Measurements from ENCODE around the gene MMS19.

The MMS19 gene

GRCh38 chr10:97502916-97503315 lies 4.7 kb upstream of the MMS19 start:
- Mint-ChIP-seq H3K4me1 (ENCODE audit: low read depth) (no peaks in the 10 kb centered on the region), H3K36me3 (ENCODE audit: low read depth) (no peaks in the 10 kb centered on the region), H3K4me3 (no peak overlapping the region), H3K9me3 (no peaks in the 10 kb centered on the region), H3K27ac (no peak overlapping the region), H3K27me3 (ENCODE audit: low read depth) (peaks cover 43% of the 10 kb centered on the region)
- no peak for DNase-seq (ENCODE audit: low spot score)

- Mint-ChIP-seq H3K4me3 (no peak overlapping the region), H3K27ac (no peak overlapping the region), H3K9me3 (no peaks in the 10 kb centered on the region), H3K27me3 (ENCODE audit: low read depth) (peaks cover 37% of the 10 kb centered on the region), H3K4me1 (ENCODE audit: low read depth) (peaks cover 19% of the 10 kb centered on the region), H3K36me3 (ENCODE audit: low read depth) (peaks cover 2% of the 10 kb centered on the region)
- DNase-seq (ENCODE audit: low spot score): no peak
Measured at GRCh38 chr10:97500297-97500575, 2.0 kb upstream of the MMS19 start.

GRCh38 chr10:97499561-97500296 lies 1.5 kb upstream of the MMS19 start:
- Mint-ChIP-seq H3K9me3 (no peaks in the 10 kb centered on the region), H3K27ac (no peak overlapping the region), H3K36me3 (ENCODE audit: low read depth) (peaks cover 4% of the 10 kb centered on the region), H3K4me1 (ENCODE audit: low read depth) (peaks cover 24% of the 10 kb centered on the region), H3K27me3 (ENCODE audit: low read depth) (peaks cover 37% of the 10 kb centered on the region), H3K4me3 (peak overlapping the region; percentile 53)
- DNase-seq (ENCODE audit: low spot score): no peak

- H3K4me1 Mint-ChIP-seq (ENCODE audit: low read depth): peaks cover 28% of the 10 kb centered on the region
- H3K36me3 Mint-ChIP-seq (ENCODE audit: low read depth): peaks cover 4% of the 10 kb centered on the region
- peak within 1 kb of the TSS; percentile 97 for H3K27ac Mint-ChIP-seq
- H3K27me3 Mint-ChIP-seq (ENCODE audit: low read depth): peaks cover 37% of the 10 kb centered on the region
- H3K9me3 Mint-ChIP-seq: no peaks in the 10 kb centered on the region
- H3K4me3 Mint-ChIP-seq: peak within 1 kb of the TSS; percentile 97
- peak; percentile 22 for DNase-seq (ENCODE audit: low spot score)
Measured at GRCh38 chr10:97498841-97499560, 779 bp upstream of the MMS19 start, which contains the start of gene UBTD1. TSS of gene UBTD1 (plus strand) at chr10:97498924. CDS start at chr10:97499204, 280 bp downstream.

GRCh38 chr10:97497572-97498075 lies 598 bp downstream of the MMS19 start:
- H3K4me1 Mint-ChIP-seq (ENCODE audit: low read depth): peaks cover 28% of the 10 kb centered on the region
- DNase-seq (ENCODE audit: low spot score): peak; percentile 82
- no peaks in the 10 kb centered on the region for H3K9me3 Mint-ChIP-seq
- peak overlapping the region; percentile 97 for H3K4me3 Mint-ChIP-seq
- H3K27ac Mint-ChIP-seq: peak overlapping the region; percentile 97
- H3K36me3 Mint-ChIP-seq (ENCODE audit: low read depth): peaks cover 5% of the 10 kb centered on the region
- peaks cover 29% of the 10 kb centered on the region for H3K27me3 Mint-ChIP-seq (ENCODE audit: low read depth)

GRCh38 chr10:97494863-97495506 lies 3.2 kb downstream of the MMS19 start:
- Mint-ChIP-seq H3K27ac (peak overlapping the region; percentile 81), H3K27me3 (ENCODE audit: low read depth) (peaks cover 5% of the 10 kb centered on the region), H3K36me3 (ENCODE audit: low read depth) (peaks cover 5% of the 10 kb centered on the region), H3K9me3 (no peaks in the 10 kb centered on the region), H3K4me1 (ENCODE audit: low read depth) (peaks cover 31% of the 10 kb centered on the region), H3K4me3 (peak overlapping the region; percentile 50)
- no peak for DNase-seq (ENCODE audit: low spot score)

GRCh38 chr10:97494151-97494550 lies 4.1 kb downstream of the MMS19 start:
- H3K36me3 Mint-ChIP-seq (ENCODE audit: low read depth): peaks cover 7% of the 10 kb centered on the region
- H3K9me3 Mint-ChIP-seq: no peaks in the 10 kb centered on the region
- H3K27me3 Mint-ChIP-seq (ENCODE audit: low read depth): no peaks in the 10 kb centered on the region
- H3K27ac Mint-ChIP-seq: no peak overlapping the region
- DNase-seq (ENCODE audit: low spot score): no peak
- no peak overlapping the region for H3K4me3 Mint-ChIP-seq
- H3K4me1 Mint-ChIP-seq (ENCODE audit: low read depth): peaks cover 33% of the 10 kb centered on the region

GRCh38 chr10:97490592-97490991 lies 7.6 kb downstream of the MMS19 start:
- Mint-ChIP-seq H3K36me3 (ENCODE audit: low read depth) (peaks cover 15% of the 10 kb centered on the region), H3K9me3 (no peaks in the 10 kb centered on the region), H3K4me1 (ENCODE audit: low read depth) (peaks cover 23% of the 10 kb centered on the region), H3K27ac (no peak overlapping the region), H3K27me3 (ENCODE audit: low read depth) (no peaks in the 10 kb centered on the region), H3K4me3 (no peak overlapping the region)
- DNase-seq (ENCODE audit: low spot score): no peak

- no peak for DNase-seq (ENCODE audit: low spot score)
- Mint-ChIP-seq H3K27me3 (ENCODE audit: low read depth) (no peaks in the 10 kb centered on the region), H3K27ac (no peak overlapping the region), H3K4me3 (no peak overlapping the region), H3K36me3 (ENCODE audit: low read depth) (peaks cover 28% of the 10 kb centered on the region), H3K4me1 (ENCODE audit: low read depth) (peaks cover 13% of the 10 kb centered on the region), H3K9me3 (no peaks in the 10 kb centered on the region)
Measured at GRCh38 chr10:97485647-97486281, 12.5 kb downstream of the MMS19 start.

- no peaks in the 10 kb centered on the region for H3K9me3 Mint-ChIP-seq
- peaks cover 8% of the 10 kb centered on the region for H3K4me1 Mint-ChIP-seq (ENCODE audit: low read depth)
- H3K4me3 Mint-ChIP-seq: no peak overlapping the region
- H3K36me3 Mint-ChIP-seq (ENCODE audit: low read depth): peaks cover 35% of the 10 kb centered on the region
- DNase-seq (ENCODE audit: low spot score): no peak
- H3K27ac Mint-ChIP-seq: no peak overlapping the region
- no peaks in the 10 kb centered on the region for H3K27me3 Mint-ChIP-seq (ENCODE audit: low read depth)
Measured at GRCh38 chr10:97483921-97484320, 14.3 kb downstream of the MMS19 start.

- H3K27ac Mint-ChIP-seq: no peak overlapping the region
- no peak overlapping the region for H3K4me3 Mint-ChIP-seq
- peaks cover 8% of the 10 kb centered on the region for H3K4me1 Mint-ChIP-seq (ENCODE audit: low read depth)
- H3K36me3 Mint-ChIP-seq (ENCODE audit: low read depth): peaks cover 35% of the 10 kb centered on the region
- no peaks in the 10 kb centered on the region for H3K9me3 Mint-ChIP-seq
- no peaks in the 10 kb centered on the region for H3K27me3 Mint-ChIP-seq (ENCODE audit: low read depth)
- no peak for DNase-seq (ENCODE audit: low spot score)
Measured at GRCh38 chr10:97483506-97483905, 14.7 kb downstream of the MMS19 start.

- H3K4me1 Mint-ChIP-seq (ENCODE audit: low read depth): peaks cover 8% of the 10 kb centered on the region
- no peak overlapping the region for H3K4me3 Mint-ChIP-seq
- H3K27me3 Mint-ChIP-seq (ENCODE audit: low read depth): no peaks in the 10 kb centered on the region
- no peaks in the 10 kb centered on the region for H3K9me3 Mint-ChIP-seq
- no peak overlapping the region for H3K27ac Mint-ChIP-seq
- DNase-seq (ENCODE audit: low spot score): no peak
- H3K36me3 Mint-ChIP-seq (ENCODE audit: low read depth): peaks cover 42% of the 10 kb centered on the region
Measured at GRCh38 chr10:97482381-97482780, 15.8 kb downstream of the MMS19 start.

GRCh38 chr10:97481071-97481470 lies 17.2 kb downstream of the MMS19 start:
- Mint-ChIP-seq H3K9me3 (no peaks in the 10 kb centered on the region), H3K36me3 (ENCODE audit: low read depth) (peaks cover 45% of the 10 kb centered on the region), H3K27ac (no peak overlapping the region), H3K27me3 (ENCODE audit: low read depth) (no peaks in the 10 kb centered on the region), H3K4me3 (no peak overlapping the region), H3K4me1 (ENCODE audit: low read depth) (peaks cover 5% of the 10 kb centered on the region)
- DNase-seq (ENCODE audit: low spot score): no peak

- no peak for DNase-seq (ENCODE audit: low spot score)
- Mint-ChIP-seq H3K4me3 (no peak overlapping the region), H3K27ac (no peak overlapping the region), H3K4me1 (ENCODE audit: low read depth) (peaks cover 3% of the 10 kb centered on the region), H3K36me3 (ENCODE audit: low read depth) (peaks cover 47% of the 10 kb centered on the region), H3K9me3 (no peaks in the 10 kb centered on the region), H3K27me3 (ENCODE audit: low read depth) (no peaks in the 10 kb centered on the region)
Measured at GRCh38 chr10:97479939-97480338, 18.3 kb downstream of the MMS19 start.

Data from T-helper 2 cell treated with Interferon-gamma antibody and Interleukin-4, amounts not matched to agents 5 μg/mL and 100 μg/mL, for 36 hours (primary cell).